Naive B cell (primary cell): Measurements from ENCODE around the gene RXFP2. TPM values are rescaled to one million over a fixed set of nuclear protein-coding genes. Genes with fewer than 3 reads are reported as not detected.

Source experiments
- ATAC-seq, 2 donors: fragments of 150-1000 bp; cut with Tn5 transposase; 2 replicates each; pipeline ENCODE4 v1.10.0; 2021; ENCODE audit warnings: low read depth in 2 of 2, mild to moderate bottlenecking in 2 of 2, moderate library complexity in 2 of 2
- DNase-seq: peaks from one replicate; pipeline ENCODE4 v3.0.0; 2022
- H3K27ac Mint-ChIP-seq, 6 donors: one replicate each; pipeline ENCODE4 v1.8.0; 2020 to 2022; ENCODE audit warnings: mild to moderate bottlenecking in 6 of 6, mixed read lengths in 6 of 6, moderate library complexity in 5 of 6, inconsistent platforms in 2 of 6
- H3K27me3 Mint-ChIP-seq, 3 donors: one replicate each; pipeline ENCODE4 v1.8.0; 2021 to 2022; ENCODE audit warnings: mixed read lengths in 3 of 3, mild to moderate bottlenecking in 1 of 3
- H3K36me3 Mint-ChIP-seq, 2 donors: one replicate each; pipeline ENCODE4 v1.8.0; 2020 to 2022; ENCODE audit warnings: mixed read lengths in 2 of 2, inconsistent platforms in 1 of 2, mild to moderate bottlenecking in 1 of 2
- H3K4me1 Mint-ChIP-seq, 3 donors: one replicate each; pipeline ENCODE4 v1.8.0; 2020 to 2022; ENCODE audit warnings: mixed read lengths in 3 of 3, inconsistent platforms in 1 of 3, mild to moderate bottlenecking in 1 of 3, moderate library complexity in 1 of 3
- H3K4me3 Mint-ChIP-seq, 8 donors: one replicate each; pipeline ENCODE4 v1.8.0; 2020 to 2022; ENCODE audit warnings: mild to moderate bottlenecking in 8 of 8, mixed read lengths in 8 of 8, moderate library complexity in 8 of 8, inconsistent platforms in 2 of 8
- H3K9me3 Mint-ChIP-seq, 7 donors: one replicate each; pipeline ENCODE4 v1.8.0; 2020 to 2022; ENCODE audit warnings: mixed read lengths in 7 of 7, mild to moderate bottlenecking in 5 of 7, inconsistent platforms in 2 of 7, moderate library complexity in 1 of 7
- polyA plus RNA-seq, 6 donors: library from polyadenylated mRNA; unstranded; fragments of 300-500 nt; fragmentation: Illumina TruSeq; gene quantifications; one replicate each; pipeline ENCODE4 v1.2.3, GENCODE V29; 2021; ENCODE audit warnings: low read depth in 6 of 6

Gene RXFP2
- polyA plus RNA-seq, 6 donors from 2014 or later = not detected

DNA sequence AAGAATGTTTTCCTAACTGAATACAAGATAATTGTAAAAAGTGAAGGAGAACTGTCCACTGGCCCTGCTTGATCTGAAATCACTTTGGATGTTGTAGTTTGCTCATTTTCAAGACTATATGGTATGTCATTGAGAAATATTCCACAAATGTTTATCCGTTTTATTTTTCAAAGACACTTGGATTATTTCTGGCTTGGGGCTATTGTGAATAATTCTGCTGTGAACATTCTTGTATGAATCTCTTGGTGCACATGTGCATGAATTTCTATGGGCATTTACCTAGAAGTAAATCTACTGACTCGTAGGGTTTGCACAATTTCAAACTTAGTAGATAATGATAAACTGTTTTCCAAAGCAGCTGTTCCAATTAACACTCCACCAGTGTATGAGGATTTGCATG is 8.6 kb downstream of the RXFP2 start:
- Mint-ChIP-seq H3K9me3 (no peaks in the 10 kb centered on the region), H3K4me3 (no peak overlapping the region), H3K27me3 (peaks cover 23 to 28% (median 24%) of the 10 kb centered on the region in 3 donors), H3K4me1 (no peaks in the 10 kb centered on the region), H3K27ac (no peak overlapping the region), H3K36me3 (no peaks in the 10 kb centered on the region)
- DNase-seq = no peak
- no peak for ATAC-seq

GRCh38 chr13:31749929-31750328 is 10.6 kb downstream of the RXFP2 start:
- H3K27me3 Mint-ChIP-seq = peaks cover 17 to 27% (median 18%) of the 10 kb centered on the region in 3 donors
- no peaks in the 10 kb centered on the region for H3K4me1 Mint-ChIP-seq
- no peak overlapping the region for H3K4me3 Mint-ChIP-seq
- no peak for DNase-seq
- no peaks in the 10 kb centered on the region for H3K9me3 Mint-ChIP-seq
- H3K36me3 Mint-ChIP-seq = no peaks in the 10 kb centered on the region
- ATAC-seq = no peak
- no peak overlapping the region for H3K27ac Mint-ChIP-seq

- Mint-ChIP-seq H3K27ac (no peak overlapping the region), H3K27me3 (peaks cover 17 to 20% (median 18%) of the 10 kb centered on the region in 3 donors), H3K36me3 (no peaks in the 10 kb centered on the region), H3K4me1 (no peaks in the 10 kb centered on the region), H3K9me3 (no peaks in the 10 kb centered on the region), H3K4me3 (no peak overlapping the region)
- DNase-seq (no peak), ATAC-seq (no peak)
Observed at GRCh38 chr13:31755211-31755610, 15.9 kb downstream of the RXFP2 start.

DNA sequence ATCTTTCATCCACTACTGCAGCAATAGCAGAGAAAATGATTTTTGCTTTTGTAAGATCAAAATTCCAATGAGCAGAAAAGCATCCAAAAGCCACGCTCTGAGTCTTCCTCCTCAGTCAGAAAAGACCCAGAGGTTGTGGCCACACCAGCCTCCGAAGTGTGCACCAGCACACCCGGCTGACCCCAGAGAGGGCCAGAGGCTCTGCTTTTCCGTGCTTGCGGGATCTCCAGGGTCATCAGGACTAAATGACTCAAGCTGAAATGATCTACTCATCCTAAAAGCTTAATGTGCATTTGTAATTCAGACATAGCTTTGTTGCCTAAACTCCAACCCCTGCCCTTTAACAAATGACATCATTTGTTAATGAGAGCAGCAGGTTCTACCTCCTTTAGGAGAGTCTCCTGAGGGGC is 16.5 kb downstream of the RXFP2 start:
- Mint-ChIP-seq H3K4me1 (no peaks in the 10 kb centered on the region), H3K27ac (no peak overlapping the region)
- DNase-seq = no peak

GRCh38 chr13:31756346-31756745 is 17.0 kb downstream of the RXFP2 start:
- peaks cover 7 to 18% (median 11%) of the 10 kb centered on the region in 3 donors for H3K27me3 Mint-ChIP-seq
- H3K27ac Mint-ChIP-seq = no peak overlapping the region
- H3K9me3 Mint-ChIP-seq = no peaks in the 10 kb centered on the region
- H3K4me1 Mint-ChIP-seq = no peaks in the 10 kb centered on the region
- H3K4me3 Mint-ChIP-seq = no peak overlapping the region
- no peaks in the 10 kb centered on the region for H3K36me3 Mint-ChIP-seq
- ATAC-seq = no peak
- no peak for DNase-seq

More for the DNA sequence above, 16.5 kb downstream of the RXFP2 start:
- H3K27me3 Mint-ChIP-seq = peaks cover 11 to 20% (median 12%) of the 10 kb centered on the region in 3 donors
- H3K4me3 Mint-ChIP-seq = no peak overlapping the region
- H3K9me3 Mint-ChIP-seq = no peaks in the 10 kb centered on the region
- no peaks in the 10 kb centered on the region for H3K36me3 Mint-ChIP-seq
- ATAC-seq = no peak

GRCh38 chr13:31761951-31762350 is 22.6 kb downstream of the RXFP2 start:
- Mint-ChIP-seq H3K4me3 (no peak overlapping the region), H3K27ac (no peak overlapping the region), H3K4me1 (no peaks in the 10 kb centered on the region), H3K9me3 (no peaks in the 10 kb centered on the region), H3K27me3 (peaks cover 0 to 9% (median 6%) of the 10 kb centered on the region in 3 donors), H3K36me3 (no peaks in the 10 kb centered on the region)
- ATAC-seq = no peak
- no peak for DNase-seq

DNA sequence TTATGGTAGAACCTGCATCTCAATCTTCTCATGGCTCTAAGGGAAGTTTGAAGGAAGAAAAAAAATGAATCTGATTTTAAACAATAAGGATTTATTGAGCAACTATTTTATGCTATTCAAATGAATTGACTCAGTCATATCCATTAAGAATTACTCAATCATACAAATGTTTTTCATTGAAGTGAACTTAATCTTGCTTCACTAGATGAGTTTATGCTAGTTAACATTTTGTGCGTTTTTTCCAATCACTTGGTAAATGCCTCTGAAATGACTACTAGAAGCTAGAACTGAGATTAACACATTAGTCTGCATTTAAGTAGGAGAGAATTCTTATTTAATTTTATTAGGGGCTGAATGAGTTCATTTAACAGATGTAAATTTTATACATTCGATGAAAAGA is 25.2 kb downstream of the RXFP2 start:
- no peak for ATAC-seq
- no peaks in the 10 kb centered on the region for H3K36me3 Mint-ChIP-seq
- no peak overlapping the region for H3K4me3 Mint-ChIP-seq
- peaks cover 0 to 9% (median 0%) of the 10 kb centered on the region in 3 donors for H3K27me3 Mint-ChIP-seq
- no peaks in the 10 kb centered on the region for H3K9me3 Mint-ChIP-seq
- H3K27ac Mint-ChIP-seq = no peak overlapping the region
- no peak for DNase-seq
- H3K4me1 Mint-ChIP-seq = no peaks in the 10 kb centered on the region

GRCh38 chr13:31765138-31765785 is 25.9 kb downstream of the RXFP2 start:
- Mint-ChIP-seq H3K27me3 (peaks cover 0 to 9% (median 0%) of the 10 kb centered on the region in 3 donors), H3K4me3 (no peak overlapping the region), H3K27ac (no peak overlapping the region), H3K36me3 (no peaks in the 10 kb centered on the region), H3K9me3 (no peaks in the 10 kb centered on the region), H3K4me1 (no peaks in the 10 kb centered on the region)
- DNase-seq (no peak), ATAC-seq (no peak)

DNA sequence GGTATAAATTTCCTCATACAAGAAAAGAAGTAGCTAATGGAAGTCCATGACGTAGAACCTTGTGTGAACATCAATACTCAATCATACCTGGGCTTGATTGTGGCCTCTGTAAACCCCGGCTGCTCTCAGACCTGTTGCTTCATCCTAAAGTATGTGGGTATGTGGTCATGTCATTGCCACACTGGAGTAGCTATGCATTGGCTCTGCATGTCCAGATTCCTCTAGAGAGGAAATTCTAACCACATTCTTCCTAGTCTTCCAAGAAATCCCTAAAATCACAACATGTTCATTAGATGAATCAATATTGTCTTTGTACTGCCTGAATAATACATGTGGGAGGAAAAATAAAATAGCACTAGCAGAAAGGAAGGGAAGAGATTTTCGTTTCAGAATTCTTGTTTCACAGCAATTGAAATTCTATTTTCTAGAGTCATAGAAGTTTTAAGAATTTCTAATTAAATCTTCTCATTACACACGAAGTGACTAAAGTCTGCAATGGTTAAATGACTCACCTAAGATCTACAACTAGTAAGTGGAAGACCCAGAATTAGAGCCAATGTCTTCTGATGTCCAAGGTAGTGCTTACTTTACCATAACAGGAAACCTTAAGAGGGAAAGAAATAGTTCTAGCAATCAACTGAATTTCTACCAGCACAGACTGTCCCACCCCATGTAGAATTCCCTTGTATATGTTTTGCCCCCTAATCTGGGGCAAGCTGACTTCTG is 28.0 kb downstream of the RXFP2 start:
- Mint-ChIP-seq H3K4me1 (no peaks in the 10 kb centered on the region), H3K27me3 (peaks cover 0 to 9% (median 0%) of the 10 kb centered on the region in 3 donors), H3K36me3 (no peaks in the 10 kb centered on the region), H3K27ac (no peak overlapping the region), H3K4me3 (no peak overlapping the region), H3K9me3 (no peaks in the 10 kb centered on the region)
- DNase-seq (no peak), ATAC-seq (no peak)

DNA sequence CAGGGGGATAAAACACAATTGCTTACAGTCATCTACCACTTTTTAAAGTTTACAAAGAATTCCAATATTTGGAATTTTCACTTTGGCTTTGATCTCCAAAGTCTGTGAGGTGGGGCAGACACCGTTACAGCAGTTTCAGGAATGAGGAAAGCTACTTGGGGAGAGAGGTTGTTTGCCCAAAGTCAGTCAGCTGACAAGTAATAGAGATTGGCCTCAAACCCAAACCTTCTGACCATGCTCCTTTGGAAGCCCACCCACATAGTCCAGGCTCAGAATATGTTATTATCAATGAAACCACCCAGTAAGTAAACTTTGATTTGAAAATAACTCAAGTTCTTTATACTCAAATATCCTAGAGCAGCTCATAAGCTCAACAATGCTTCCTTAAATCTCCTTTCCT is 29.0 kb downstream of the RXFP2 start:
- Mint-ChIP-seq H3K4me3 (no peak overlapping the region), H3K4me1 (peaks cover 5% of the 10 kb centered on the region in 3 donors), H3K36me3 (no peaks in the 10 kb centered on the region), H3K27ac (no peak overlapping the region), H3K27me3 (no peaks in the 10 kb centered on the region), H3K9me3 (no peaks in the 10 kb centered on the region)
- no peak for DNase-seq
- no peak for ATAC-seq

- Mint-ChIP-seq H3K36me3 (no peaks in the 10 kb centered on the region), H3K4me3 (no peak overlapping the region), H3K4me1 (peaks cover 5 to 9% (median 8%) of the 10 kb centered on the region in 3 donors), H3K9me3 (no peaks in the 10 kb centered on the region), H3K27me3 (no peaks in the 10 kb centered on the region), H3K27ac (no peak overlapping the region)
- ATAC-seq (no peak), DNase-seq (no peak)
Observed at GRCh38 chr13:31769575-31769974, 30.2 kb downstream of the RXFP2 start.

DNA sequence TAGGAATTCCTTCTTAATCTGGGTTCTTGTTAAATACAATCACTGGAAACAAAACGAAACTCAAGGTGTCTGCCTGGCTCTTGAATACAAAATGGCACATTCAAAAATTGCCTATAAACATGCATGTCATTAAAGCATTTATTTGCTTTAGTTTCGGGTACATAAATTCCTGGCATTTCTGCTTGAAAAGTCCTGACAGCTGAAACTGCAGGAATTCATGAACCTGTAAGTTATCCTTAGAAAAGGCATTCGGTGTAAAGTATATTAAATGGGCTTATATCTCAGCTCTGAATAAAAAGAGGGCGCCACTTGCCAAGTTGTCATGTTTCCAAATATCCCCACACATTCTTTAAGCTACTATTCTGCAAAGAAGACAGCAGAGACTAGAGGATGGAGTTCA is 32.9 kb downstream of the RXFP2 start:
- Mint-ChIP-seq H3K27me3 (no peaks in the 10 kb centered on the region), H3K27ac (no peak overlapping the region), H3K4me1 (peaks cover 5 to 9% (median 8%) of the 10 kb centered on the region in 3 donors), H3K9me3 (no peaks in the 10 kb centered on the region), H3K4me3 (no peak overlapping the region), H3K36me3 (no peaks in the 10 kb centered on the region)
- ATAC-seq = no peak
- no peak for DNase-seq

GRCh38 chr13:31773538-31773937 is 34.2 kb downstream of the RXFP2 start:
- Mint-ChIP-seq H3K9me3 (no peaks in the 10 kb centered on the region), H3K27me3 (no peaks in the 10 kb centered on the region), H3K36me3 (no peaks in the 10 kb centered on the region), H3K27ac (peak overlapping the region in 1 of 6 donors; percentile 18), H3K4me3 (peak overlapping the region in 6 of 8 donors; percentile 0 to 66 (median 38)), H3K4me1 (peaks cover 5 to 9% (median 8%) of the 10 kb centered on the region in 3 donors)
- no peak for ATAC-seq
- DNase-seq = no peak

DNA sequence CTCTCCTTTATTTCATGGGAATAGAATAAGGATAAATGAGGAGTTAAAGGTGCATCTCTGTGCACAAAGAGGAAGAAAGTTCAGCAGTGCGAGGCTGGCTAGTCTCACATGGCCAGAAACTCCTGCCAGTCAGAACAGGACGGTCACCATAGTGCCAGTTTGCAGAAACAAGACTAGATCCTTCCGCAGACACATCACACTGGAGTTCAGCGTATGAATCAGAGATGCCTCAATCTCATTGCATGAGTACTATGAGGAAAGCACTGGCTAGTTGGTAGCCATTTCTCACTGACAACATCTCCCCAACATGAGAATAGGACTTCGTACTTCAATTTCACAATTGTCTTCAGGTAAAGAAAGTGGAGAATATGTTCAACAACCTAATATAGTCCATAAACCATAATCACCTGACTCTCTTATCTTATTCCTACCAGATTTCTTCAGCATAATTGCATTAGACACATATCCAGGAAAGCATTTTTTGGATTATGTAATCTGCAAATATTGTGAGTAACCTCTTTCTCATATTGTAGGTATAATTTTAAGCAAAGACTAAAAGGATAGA is 34.9 kb downstream of the RXFP2 start:
- no peak overlapping the region for H3K27ac Mint-ChIP-seq
- H3K4me3 Mint-ChIP-seq = peak overlapping the region in 1 of 8 donors; percentile 8
- no peaks in the 10 kb centered on the region for H3K9me3 Mint-ChIP-seq
- ATAC-seq = no peak
- no peak for DNase-seq
- H3K27me3 Mint-ChIP-seq = no peaks in the 10 kb centered on the region
- H3K36me3 Mint-ChIP-seq = no peaks in the 10 kb centered on the region
- H3K4me1 Mint-ChIP-seq = peaks cover 5 to 9% (median 8%) of the 10 kb centered on the region in 3 donors
